Ramos (cell line): Measurements from ENCODE around the gene TENT5A.
"Not testable (repeated sequence)": the region's sequence is repeated elsewhere in the genome, so short reads cannot be mapped to it uniquely, and the experiment has no call there.

ENCODE experiments used
- in situ Hi-C: fragments of 300-500 bp; cut with MboI; formaldehyde crosslinking; loops from one replicate; pipeline ENCODE4 v1.14.3; 2022; ENCODE audit warnings: low sequenced_read_pairs; ENCODE audit not compliant: unreplicated experiment

The TENT5A gene

GRCh38 chr6:81752084-81752920 lies at the start of gene TENT5A:
TENT5A (minus strand) TSS chr6:81752681; CDS start chr6:81752141, 540 bp downstream.
- in situ Hi-C loops: no loop called here

GRCh38 chr6:81801489-81801888 lies 49.0 kb upstream of the TENT5A start:
- in situ Hi-C loops: no loop called here

- in situ Hi-C loops: no loop called here
Observed at GRCh38 chr6:81800666-81801065, 48.2 kb upstream of the TENT5A start.

- in situ Hi-C loops: no loop called here
Observed at GRCh38 chr6:81799323-81799722, 46.8 kb upstream of the TENT5A start.

- in situ Hi-C loops: no loop called here
Observed at GRCh38 chr6:81797591-81797990, 45.1 kb upstream of the TENT5A start.

GRCh38 chr6:81795890-81796289 lies 43.4 kb upstream of the TENT5A start:
- in situ Hi-C loops: no loop called here

GRCh38 chr6:81793821-81794475 lies 41.5 kb upstream of the TENT5A start:
- in situ Hi-C loops: no loop called here

- in situ Hi-C loops: no loop called here
Observed at GRCh38 chr6:81792826-81793225, 40.3 kb upstream of the TENT5A start.

GRCh38 chr6:81791756-81792155 lies 39.3 kb upstream of the TENT5A start:
- in situ Hi-C loops: no loop called here

GRCh38 chr6:81790034-81790433 lies 37.6 kb upstream of the TENT5A start:
- in situ Hi-C loops: no loop called here

GRCh38 chr6:81789291-81789690 lies 36.8 kb upstream of the TENT5A start:
- in situ Hi-C loops: no loop called here

- in situ Hi-C loops: no loop called here
Observed at GRCh38 chr6:81788748-81789147, 36.3 kb upstream of the TENT5A start.

GRCh38 chr6:81787313-81788068 lies 35.0 kb upstream of the TENT5A start:
- in situ Hi-C loops: no loop called here

GRCh38 chr6:81786150-81786549 lies 33.7 kb upstream of the TENT5A start:
- in situ Hi-C loops: no loop called here

- in situ Hi-C loops: no loop called here
Observed at GRCh38 chr6:81785377-81785776, 32.9 kb upstream of the TENT5A start.

- in situ Hi-C loops: no loop called here
Observed at GRCh38 chr6:81783893-81784292, 31.4 kb upstream of the TENT5A start.

GRCh38 chr6:81781624-81782023 lies 29.1 kb upstream of the TENT5A start:
- in situ Hi-C loops: no loop called here

GRCh38 chr6:81777586-81778268 lies 25.2 kb upstream of the TENT5A start:
- in situ Hi-C loops: no loop called here

GRCh38 chr6:81776219-81776618 lies 23.7 kb upstream of the TENT5A start:
- in situ Hi-C loops: not testable (repeated sequence)

- in situ Hi-C loops: no loop called here
Observed at GRCh38 chr6:81774542-81774941, 22.1 kb upstream of the TENT5A start.
